IMR-90 (cell line): Measurements from ENCODE around the gene JMJD1C. TPM values are rescaled to one million over a fixed set of nuclear protein-coding genes. Genes with fewer than 3 reads are reported as not detected.

Source experiments
- ATAC-seq: fragments of 200-7000 bp; cut with Tn5 transposase; 2 replicates; pipeline ENCODE4 v1.9.1; 2020; ENCODE audit warnings: low read depth, mild to moderate bottlenecking, moderate library complexity
- BruUV-seq: library from RNA; stranded (reverse); fragments of 400-500 nt; replicated peaks from 2 replicates; lab custom pipeline; 2021; lab: Mats Ljungman, UMichigan
- CTCF ChIA-PET: fragments of 300-600 bp; formaldehyde crosslinking; extraction: SDS; loops from one replicate; lab custom pipeline; 2021; ENCODE audit warnings: antibody characterized with exemption; lab: Yijun Ruan, JAX
- POLR2A ChIA-PET: fragments of 300-600 bp; sonication (Branson Sonifier 250); formaldehyde crosslinking; loops from one replicate; lab custom pipeline; 2022; ENCODE audit warnings: antibody characterized with exemption; ENCODE audit not compliant: unreplicated experiment; lab: Charles Lee
- DNase-seq: peaks from one replicate; pipeline ENCODE4 v3.0.0; 2013
- H2AFZ ChIP-seq: replicated peaks from 2 replicates; pipeline ENCODE3; 2013; ENCODE audit warnings: low read length, mild to moderate bottlenecking; ENCODE audit not compliant: poor library complexity
- H2AK5ac ChIP-seq: 2 replicates; pipeline ENCODE4 v1.6.1; 2013; ENCODE audit warnings: low read depth, low read length, inconsistent platforms
- H2AK9ac ChIP-seq: replicated peaks from 2 replicates; pipeline ENCODE3; 2013; ENCODE audit warnings: mild to moderate bottlenecking, low read depth, low read length, moderate library complexity; ENCODE audit not compliant: poor library complexity
- H2BK120ac ChIP-seq: 2 replicates; pipeline ENCODE4 v1.6.1; 2013; ENCODE audit warnings: low read depth, low read length, inconsistent platforms
- H2BK15ac ChIP-seq: 3 replicates; pipeline ENCODE4 v1.6.1; 2013; ENCODE audit warnings: low read depth, low read length, inconsistent platforms
- H2BK20ac ChIP-seq: 2 replicates; pipeline ENCODE4 v1.6.1; 2013; ENCODE audit warnings: low read depth, mild to moderate bottlenecking, inconsistent platforms, low read length, moderate library complexity
- H2BK5ac ChIP-seq: 2 replicates; pipeline ENCODE4 v1.6.1; 2013; ENCODE audit warnings: mild to moderate bottlenecking, low read depth, low read length, inconsistent platforms; ENCODE audit not compliant: poor library complexity, severe bottlenecking
- H3K14ac ChIP-seq: replicated peaks from 2 replicates; pipeline ENCODE4 v1.6.1; 2013; ENCODE audit warnings: low read depth, low read length, inconsistent platforms
- H3K18ac ChIP-seq: 2 replicates; pipeline ENCODE4 v1.6.1; 2013; ENCODE audit warnings: low read depth, low read length, control low read depth
- H3K23ac ChIP-seq: 2 replicates; pipeline ENCODE4 v1.6.1; 2013; ENCODE audit warnings: low read depth, low read length, inconsistent platforms
- H3K27ac ChIP-seq: 2 replicates; pipeline ENCODE4 v1.5.1; 2013; ENCODE audit warnings: mild to moderate bottlenecking, control low read depth, low read length; ENCODE audit not compliant: insufficient read depth
- H3K27me3 ChIP-seq: 2 replicates; pipeline ENCODE4 v1.6.1; 2013; ENCODE audit warnings: low read length; ENCODE audit not compliant: control insufficient read depth, insufficient read depth
- H3K36me3 ChIP-seq: 2 replicates; pipeline ENCODE4 v1.6.1; 2013; ENCODE audit warnings: low read length, mixed read lengths; ENCODE audit not compliant: control insufficient read depth, insufficient read depth
- H3K4ac ChIP-seq: 2 replicates; pipeline ENCODE4 v1.6.1; 2013; ENCODE audit warnings: low read depth, low read length, inconsistent platforms
- H3K4me1 ChIP-seq: 2 replicates; pipeline ENCODE4 v1.6.1; 2013; ENCODE audit warnings: low read length, mixed read lengths; ENCODE audit not compliant: control insufficient read depth, insufficient read depth
- H3K4me2 ChIP-seq: 2 replicates; pipeline ENCODE4 v1.6.1; 2013; ENCODE audit warnings: low read depth, mild to moderate bottlenecking, control low read depth, low read length, moderate library complexity
- H3K4me3 ChIP-seq: 2 replicates; pipeline ENCODE4 v1.5.1; 2013; ENCODE audit warnings: low read depth, mild to moderate bottlenecking, control low read depth, low read length, moderate library complexity; ENCODE audit not compliant: insufficient read depth
- H3K56ac ChIP-seq: 2 replicates; pipeline ENCODE4 v1.6.1; 2013; ENCODE audit warnings: low read length, inconsistent platforms; ENCODE audit not compliant: insufficient read depth; ENCODE audit errors: extremely low read depth
- H3K79me1 ChIP-seq, 2 experiments: 2 replicates each; pipeline ENCODE4 v1.6.1; 2013; ENCODE audit warnings: low read length in 2 of 2, inconsistent platforms in 1 of 2, low read depth in 1 of 2
- H3K9ac ChIP-seq: 2 replicates; pipeline ENCODE4 v1.6.1; 2013; ENCODE audit warnings: low read depth, low read length, control low read depth
- H3K9me1 ChIP-seq: 2 replicates; pipeline ENCODE4 v1.6.1; 2013; ENCODE audit warnings: low read length, inconsistent platforms; ENCODE audit not compliant: insufficient read depth
- H3K9me3 ChIP-seq: 2 replicates; pipeline ENCODE4 v1.6.1; 2013; ENCODE audit warnings: low read length; ENCODE audit not compliant: control insufficient read depth, insufficient read depth
- H4K20me1 ChIP-seq: 2 replicates; pipeline ENCODE4 v1.6.1; 2013; ENCODE audit warnings: low read length, inconsistent platforms; ENCODE audit not compliant: insufficient read depth
- H4K5ac ChIP-seq: 2 replicates; pipeline ENCODE4 v1.6.1; 2013; ENCODE audit warnings: mild to moderate bottlenecking, low read depth, low read length, control low read depth
- H4K8ac ChIP-seq, 2 experiments: 2 replicates each; pipeline ENCODE4 v1.6.1; 2013; ENCODE audit warnings: low read depth in 2 of 2, low read length in 2 of 2, control low read depth in 1 of 2, inconsistent platforms in 1 of 2
- H4K91ac ChIP-seq: 2 replicates; pipeline ENCODE4 v1.6.1; 2013; ENCODE audit warnings: low read depth, low read length, inconsistent platforms; ENCODE audit not compliant: insufficient read depth
- CEBPB ChIP-seq: IDR thresholded peaks from 2 replicates; pipeline ENCODE4 v1.6.1; 2012; ENCODE audit warnings: low read depth, low read length, improper control_type of control experiment
- FOS ChIP-seq: fragments of 150-350 bp; IDR thresholded peaks from 2 replicates; pipeline ENCODE4 v1.6.1; 2016; ENCODE audit warnings: low read depth, low read length
- MAFK ChIP-seq: IDR thresholded peaks from 2 replicates; pipeline ENCODE4 v1.6.1; 2012; ENCODE audit warnings: low read depth, low read length, improper control_type of control experiment
- MAZ ChIP-seq: IDR thresholded peaks from 2 replicates; pipeline ENCODE4 v1.6.1; 2012; ENCODE audit warnings: low read depth, mild to moderate bottlenecking, low read length, improper control_type of control experiment, moderate library complexity, borderline replicate concordance
- POLR2A ChIP-seq: IDR thresholded peaks from 2 replicates; pipeline ENCODE4 v1.6.1; 2012; ENCODE audit warnings: mild to moderate bottlenecking, low read depth, low read length
- SMC3 ChIP-seq: fragments of 150-350 bp; IDR thresholded peaks from 2 replicates; pipeline ENCODE4 v1.6.1; 2016; ENCODE audit warnings: low read depth, mild to moderate bottlenecking, antibody characterized with exemption, low read length, moderate library complexity
- WGBS, 2 experiments: methylation state at CpG; one replicate each; pipeline versions ENCODE4 v1.1.5 to v1.1.7; 2013; ENCODE audit warnings: missing lambda C conversion rate in 2 of 2; ENCODE audit not compliant: insufficient read length in 1 of 2; ENCODE audit errors: extremely low coverage in 2 of 2; 5-methylcytosine and 5-hydroxymethylcytosine counted together
- dilution Hi-C: fragments of 300-500 bp; cut with HindIII; formaldehyde crosslinking; loops from one replicate; pipeline ENCODE4 v1.14.3; 2018; ENCODE audit warnings: low sequenced_read_pairs; ENCODE audit not compliant: unreplicated experiment
- in situ Hi-C: fragments of 300-500 bp; cut with MboI; formaldehyde crosslinking; loops from 3 replicates; pipeline ENCODE4 v1.14.3; 2019; ENCODE audit warnings: low sequenced_read_pairs, inconsistent platforms, mixed read lengths
- intact Hi-C: fragments of 100-400 bp; cut with micrococcal nuclease; formaldehyde crosslinking; loops from 2 replicates; pipeline ENCODE4 v1.10.0; 2022
- polyA plus RNA-seq, 3 experiments: library from polyadenylated mRNA; depleted of rRNA; stranded (reverse); fragments of >200 nt; gene quantifications; 2 replicates each; pipeline ENCODE4 v1.2.3, GENCODE V29; 2012; ENCODE audit warnings: low replicate concordance in 1 of 3
- total RNA-seq: library from RNA; depleted of rRNA; stranded (reverse); fragments of >200 nt; gene quantifications from 2 replicates; pipeline ENCODE4 v1.2.3, GENCODE V29; 2012
- TF ChIP-seq, protein P1 (sequence below): fragments of 150-350 bp; IDR thresholded peaks from 2 replicates; pipeline ENCODE4 v1.6.1; 2016; ENCODE audit warnings: low read depth, mild to moderate bottlenecking, low read length, moderate library complexity, borderline replicate concordance

The JMJD1C gene
- total and polyA plus RNA-seq, 2 of the 4 experiments (the other 2 are of a cell fraction) = 15.6 to 96.8 TPM

GRCh38 chr10:63496561-63496960 is 30.8 kb upstream of the JMJD1C start:
- BruUV-seq = no TSS peak
- Histone ChIP-seq H3K79me1 (peaks cover 22 to 59% of the 10 kb centered on the region in 2 experiments), H3K36me3 (no peaks in the 10 kb centered on the region), H3K23ac (no peak overlapping the region; the same call in 1 of the 2 replicates), H3K4me2 (no peak overlapping the region), H4K91ac (no peak overlapping the region), H2BK120ac (no peak overlapping the region), H2BK15ac (no peak overlapping the region), H2AFZ (no peak overlapping the region), H3K27ac (no peak overlapping the region), H3K9ac (no peak overlapping the region), H3K9me1 (0 out of 2 replicates have a peak, but pooled peaks cover 2% of the 10 kb centered on the region), H3K9me3 (no peaks in the 10 kb centered on the region), H4K20me1 (peaks cover 21% of the 10 kb centered on the region), H3K4me1 (peaks cover 5% of the 10 kb centered on the region), H4K8ac (no peak overlapping the region), H3K18ac (no peak overlapping the region), H3K14ac (no peak overlapping the region), H3K4me3 (no peak overlapping the region), H2BK20ac (no peak overlapping the region), H2AK9ac (no peak overlapping the region), H2AK5ac (no peak overlapping the region), H2BK5ac (no peak overlapping the region), H3K56ac (no peak overlapping the region), H3K27me3 (no peaks in the 10 kb centered on the region), H3K4ac (no peak overlapping the region), H4K5ac (no peak overlapping the region)
- ATAC-seq (no peak), DNase-seq (no peak)
- in situ Hi-C loops (no loop called here), dilution Hi-C loops (no loop called here), intact Hi-C loops (no loop called here)
- ChIA-PET CTCF (no interaction called here), POLR2A (no interaction called here)
- no peak for TF ChIP-seq MAZ
- TF ChIP-seq, protein P1, sequence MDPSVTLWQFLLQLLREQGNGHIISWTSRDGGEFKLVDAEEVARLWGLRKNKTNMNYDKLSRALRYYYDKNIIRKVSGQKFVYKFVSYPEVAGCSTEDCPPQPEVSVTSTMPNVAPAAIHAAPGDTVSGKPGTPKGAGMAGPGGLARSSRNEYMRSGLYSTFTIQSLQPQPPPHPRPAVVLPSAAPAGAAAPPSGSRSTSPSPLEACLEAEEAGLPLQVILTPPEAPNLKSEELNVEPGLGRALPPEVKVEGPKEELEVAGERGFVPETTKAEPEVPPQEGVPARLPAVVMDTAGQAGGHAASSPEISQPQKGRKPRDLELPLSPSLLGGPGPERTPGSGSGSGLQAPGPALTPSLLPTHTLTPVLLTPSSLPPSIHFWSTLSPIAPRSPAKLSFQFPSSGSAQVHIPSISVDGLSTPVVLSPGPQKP = no peak
- TF ChIP-seq POLR2A = no peak
- TF ChIP-seq SMC3 = no peak
- TF ChIP-seq CEBPB = no peak
- TF ChIP-seq MAFK = no peak
- no peak for TF ChIP-seq FOS
- no CpG with 5 or more reads among the region's 1 CpG for WGBS, 2 experiments
